Fibroblast of skin of abdomen (primary cell): Measurements from ENCODE around the gene SDHD. TPM values are rescaled to one million over a fixed set of nuclear protein-coding genes. Genes with fewer than 3 reads are reported as not detected.
"Not testable (repeated sequence)": the region's sequence is repeated elsewhere in the genome, so short reads cannot be mapped to it uniquely, and the experiment has no call there.

Experiments
- DNase-seq: peaks from one replicate; pipeline ENCODE4 v3.0.0-alpha.2; 2013
- polyA plus RNA-seq, 2 experiments: library from polyadenylated mRNA; unstranded; fragments of 120-200 nt; gene quantifications; one replicate each; pipeline ENCODE4 v1.2.1, GENCODE V29; 2013; ENCODE audit not compliant: insufficient read length in 2 of 2

The SDHD gene
- 87.5 TPM for polyA plus RNA-seq (2013, experiment 1 of 2; ENCODE audit: insufficient read length)
- polyA plus RNA-seq (2013, experiment 2 of 2; ENCODE audit: insufficient read length) = 84.9 TPM

DNA sequence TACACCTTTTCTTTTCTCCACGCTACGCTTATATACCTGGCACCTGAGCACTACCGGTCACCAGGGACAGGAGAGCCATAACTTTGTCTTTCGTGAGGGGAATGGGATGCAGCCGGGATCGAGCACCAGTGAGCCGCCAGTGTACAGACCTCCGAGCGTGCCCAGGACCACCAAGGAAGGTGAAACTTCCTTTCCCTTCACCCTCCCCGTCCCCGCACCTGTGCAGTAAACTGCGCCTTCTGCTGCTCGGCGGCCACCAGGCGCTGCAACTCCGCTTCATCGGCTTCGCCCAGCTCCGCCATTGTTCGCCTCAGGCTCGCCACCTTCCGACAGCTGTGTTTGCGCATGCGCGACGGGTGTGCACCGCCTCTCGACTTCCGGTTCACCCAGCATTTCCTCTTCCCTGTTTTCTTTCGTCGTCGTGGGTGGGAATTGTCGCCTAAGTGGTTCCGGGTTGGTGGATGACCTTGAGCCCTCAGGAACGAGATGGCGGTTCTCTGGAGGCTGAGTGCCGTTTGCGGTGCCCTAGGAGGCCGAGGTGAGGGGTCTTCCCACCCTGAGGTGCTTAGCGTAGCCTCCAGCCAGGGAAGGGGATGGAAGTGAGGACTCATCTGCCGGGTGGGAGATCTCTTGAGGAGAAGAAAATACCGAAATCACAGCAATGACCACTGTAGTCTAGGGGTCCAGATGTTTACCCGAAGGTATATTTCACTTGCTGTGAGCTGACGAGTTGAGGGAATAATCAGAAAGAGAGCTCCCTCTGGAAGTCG is at the start of gene SDHD, which contains the start of gene TIMM8B:
TSS of gene SDHD (plus strand) at position 452 of the 770 bp plus-strand sequence. CDS start at position 487, 35 bp downstream.
TSS of gene TIMM8B (minus strand) at position 335 of the 770 bp plus-strand sequence. CDS start at position 302, 33 bp downstream.
- peak; percentile 97 for DNase-seq

- no peak for DNase-seq
These were observed 49.1 kb upstream of the SDHD start for GRCh38 chr11:112037527-112037926.

GRCh38 chr11:112042161-112042960 is 44.3 kb upstream of the SDHD start:
- peak; percentile 24 for DNase-seq

GRCh38 chr11:112042961-112043304 is 43.7 kb upstream of the SDHD start:
- DNase-seq = no peak

DNA sequence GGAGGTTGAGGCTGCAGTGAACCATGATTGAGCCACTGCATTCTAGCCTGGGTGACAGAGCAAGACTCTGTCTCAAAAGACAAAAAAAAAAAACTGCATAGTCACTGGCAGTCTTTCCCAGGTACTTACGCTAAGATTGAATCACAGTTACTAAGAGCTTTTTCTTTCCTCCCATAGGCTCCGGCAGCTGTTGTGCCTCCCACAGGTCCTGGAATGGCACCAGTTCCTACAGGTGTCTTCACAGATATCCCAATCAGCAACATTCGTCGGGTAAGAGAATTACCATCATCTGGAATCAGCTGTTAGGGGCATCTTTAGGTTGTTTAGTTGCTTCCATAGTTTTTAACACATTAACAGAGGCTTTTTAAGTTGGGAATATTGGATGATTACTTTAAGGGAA is 41.7 kb upstream of the SDHD start:
- no peak for DNase-seq

DNA sequence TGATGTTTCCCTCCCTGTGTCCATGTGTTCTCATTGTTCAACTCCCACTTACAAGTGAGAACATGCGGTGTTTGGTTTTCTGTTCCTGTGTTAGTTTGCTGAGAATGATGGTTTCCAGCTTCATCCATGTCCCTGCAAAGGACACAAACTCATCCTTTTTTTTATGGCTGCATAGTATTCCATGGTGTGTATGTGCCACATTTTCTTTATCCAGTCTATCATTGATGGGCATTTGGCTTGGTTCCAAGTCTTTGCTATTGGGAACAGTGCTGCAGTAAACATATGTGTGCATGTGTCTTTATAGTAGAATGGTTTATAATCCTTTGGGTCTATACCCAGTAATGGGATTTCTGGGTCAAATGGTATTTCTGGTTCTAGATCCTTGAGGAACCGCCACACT is 40.0 kb upstream of the SDHD start:
- DNase-seq = not testable (repeated sequence)

DNA sequence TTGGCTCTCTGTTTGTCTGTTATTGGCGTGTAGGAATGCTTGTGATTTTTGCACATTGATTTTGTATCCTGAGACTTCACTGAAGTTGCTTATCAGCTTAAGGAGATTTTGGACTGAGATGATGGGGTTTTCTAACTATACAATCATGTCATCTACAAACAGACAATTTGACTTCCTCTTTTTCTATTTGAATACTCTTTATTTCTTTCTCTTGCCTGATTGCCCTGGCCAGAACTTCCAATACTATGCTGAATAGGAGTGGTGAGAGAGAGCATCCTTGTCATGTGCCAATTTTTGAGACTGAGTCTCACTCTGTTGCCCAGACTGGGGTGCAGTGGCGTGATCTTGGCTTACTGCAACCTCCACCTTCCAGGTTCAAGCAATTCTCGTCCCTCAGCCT is 38.4 kb upstream of the SDHD start:
- DNase-seq = not testable (repeated sequence)

DNA sequence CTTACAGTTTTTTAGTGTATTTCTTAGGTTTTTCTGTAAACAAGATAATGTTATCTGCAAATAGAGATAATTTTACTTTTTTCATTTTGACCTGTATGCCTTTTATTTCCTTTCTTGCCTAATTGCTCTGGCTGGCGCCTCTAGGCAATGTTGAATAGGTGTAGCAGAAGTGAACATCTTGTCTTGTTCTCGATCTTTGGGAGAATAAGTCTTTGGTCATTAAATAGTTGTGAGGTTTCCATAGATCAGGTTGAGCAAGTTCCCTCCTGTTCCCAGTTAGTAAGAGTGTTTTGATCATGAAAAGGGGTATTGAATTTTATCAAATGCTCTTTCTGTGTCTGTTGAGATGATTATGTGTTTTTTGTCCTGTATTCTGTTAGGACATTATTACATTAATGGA is 36.9 kb upstream of the SDHD start:
- DNase-seq = no peak

- DNase-seq = no peak
These were observed 36.0 kb upstream of the SDHD start for GRCh38 chr11:112050721-112051120.

- DNase-seq = no peak
These were observed 34.9 kb upstream of the SDHD start for GRCh38 chr11:112051768-112052167.

DNA sequence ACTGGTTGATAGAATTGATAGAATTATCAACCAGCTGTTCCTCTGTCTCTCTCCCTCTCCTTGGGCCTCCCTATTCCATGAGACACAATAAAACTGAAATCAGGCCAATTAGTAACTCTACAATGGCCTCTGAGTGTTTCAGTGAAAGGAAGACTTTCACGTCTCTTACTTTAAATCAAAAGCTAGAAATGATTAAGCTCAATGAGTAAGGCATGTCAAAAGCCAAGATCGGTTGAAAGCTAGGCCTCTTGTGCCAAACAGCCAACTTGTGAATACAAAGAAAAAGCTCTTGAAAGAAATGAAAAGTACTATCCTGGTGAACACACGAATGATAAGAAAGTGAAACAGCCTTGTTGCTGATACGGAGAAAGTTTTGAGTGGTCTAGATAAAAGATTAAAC is 29.5 kb upstream of the SDHD start:
- no peak for DNase-seq

- no peak for DNase-seq
These were observed 28.6 kb upstream of the SDHD start for GRCh38 chr11:112058103-112058502.

GRCh38 chr11:112062923-112063322 is 23.8 kb upstream of the SDHD start:
- DNase-seq = no peak

DNA sequence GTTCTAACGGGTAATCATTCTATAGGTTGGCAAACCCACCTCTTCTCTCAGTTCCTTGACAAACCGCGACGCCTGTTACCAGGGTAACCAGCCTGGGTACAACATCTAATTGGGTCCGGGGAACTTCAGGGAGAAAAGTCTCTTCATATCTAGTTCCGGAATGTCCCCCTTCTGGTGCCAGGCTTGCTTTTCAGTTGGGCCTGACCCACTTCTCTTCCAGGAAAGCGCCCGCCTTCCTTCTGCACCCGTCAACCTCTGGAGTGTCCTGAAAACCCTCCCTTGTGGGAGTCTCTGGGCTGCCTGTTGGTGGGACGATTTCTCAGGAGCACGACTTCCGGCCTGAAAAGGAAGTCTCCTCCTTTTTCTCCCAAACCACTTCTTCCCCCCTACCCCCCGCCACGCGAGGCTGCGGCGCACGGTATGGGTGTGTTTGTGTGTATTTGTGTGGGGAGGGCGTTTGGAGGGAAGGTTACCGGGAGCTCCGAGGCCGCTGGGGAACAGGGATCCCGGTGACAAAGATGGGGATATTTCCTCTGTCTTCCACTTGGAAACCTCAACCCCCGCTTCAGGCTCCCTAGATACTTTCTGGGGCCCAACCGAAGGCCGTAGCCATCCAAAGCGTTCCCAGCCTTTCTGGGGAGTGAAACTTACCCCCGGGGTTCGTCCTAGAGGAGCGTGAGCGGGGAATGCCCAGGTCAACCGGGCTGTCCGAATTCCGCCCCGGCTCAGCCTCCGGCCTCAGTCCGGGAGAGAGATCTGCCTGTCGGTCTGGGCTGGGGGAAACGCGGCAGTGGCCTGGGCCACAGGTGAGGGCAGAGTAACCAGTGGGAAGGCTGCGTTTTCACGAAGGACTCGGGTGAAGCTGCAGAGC is 12.5 kb upstream of the SDHD start, which contains the start of the genes NKAPD1 and PIH1D2:
TSS of gene NKAPD1 (plus strand) at position 359 of the 871 bp plus-strand sequence. CDS start 1,276 bp downstream, outside the sequence.
TSS of gene PIH1D2 (minus strand) at position 77 of the 871 bp plus-strand sequence. CDS start 843 bp downstream, outside the sequence.
- peak; percentile 88 for DNase-seq

- no peak for DNase-seq
These were observed 3.9 kb upstream of the SDHD start for GRCh38 chr11:112082729-112083128.

DNA sequence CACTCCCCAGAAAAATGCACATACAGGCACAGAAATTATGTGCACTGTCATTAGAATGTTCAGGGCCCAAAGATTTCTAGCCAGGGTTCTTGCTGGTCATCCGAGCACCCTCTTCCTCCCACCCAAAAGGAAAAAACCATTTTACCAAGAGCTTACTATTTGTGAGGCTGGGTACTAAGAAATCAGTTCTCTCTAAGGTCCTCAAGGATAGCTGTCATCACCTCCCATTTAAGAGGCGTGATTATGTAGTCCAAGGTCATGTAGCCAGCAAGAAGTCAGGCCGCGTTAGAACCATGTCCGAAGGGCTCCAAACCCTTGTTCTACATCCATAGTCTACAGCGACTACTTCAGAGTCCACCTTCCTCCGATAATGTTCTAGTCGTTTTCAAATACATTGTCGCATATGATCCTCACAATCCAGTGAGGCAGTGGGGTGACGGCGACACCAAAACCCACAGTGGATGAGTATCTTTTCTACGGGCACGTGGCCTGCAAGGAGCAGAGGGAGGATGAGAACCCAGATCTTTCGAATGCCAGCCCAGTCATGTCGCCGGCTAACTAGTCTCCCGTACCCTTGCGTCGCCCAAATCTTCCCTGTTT is 751 bp upstream of the SDHD start:
- DNase-seq = no peak

DNA sequence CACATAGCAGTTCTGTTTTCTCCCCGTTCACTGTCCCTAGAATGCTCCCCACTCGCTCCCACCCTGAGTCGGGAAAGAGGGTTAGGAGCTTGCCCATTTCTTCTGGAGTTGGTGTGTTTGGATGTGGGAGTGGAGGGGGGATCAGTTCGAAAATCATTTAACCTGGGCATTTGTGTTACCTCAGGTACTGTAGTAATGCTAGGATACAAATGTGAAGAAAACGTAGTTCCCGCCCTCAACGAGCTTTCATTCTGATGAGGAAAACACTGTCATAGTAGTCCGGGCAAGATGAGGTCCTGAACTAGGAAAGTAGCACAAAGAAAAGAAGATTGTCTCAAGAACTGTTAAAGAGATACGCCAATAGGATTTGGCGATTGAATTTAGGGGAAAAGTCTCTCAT is 539 bp downstream of the SDHD start:
- no peak for DNase-seq

- not testable (repeated sequence) for DNase-seq
These were observed 8.6 kb downstream of the SDHD start for GRCh38 chr11:112095302-112095701.

DNA sequence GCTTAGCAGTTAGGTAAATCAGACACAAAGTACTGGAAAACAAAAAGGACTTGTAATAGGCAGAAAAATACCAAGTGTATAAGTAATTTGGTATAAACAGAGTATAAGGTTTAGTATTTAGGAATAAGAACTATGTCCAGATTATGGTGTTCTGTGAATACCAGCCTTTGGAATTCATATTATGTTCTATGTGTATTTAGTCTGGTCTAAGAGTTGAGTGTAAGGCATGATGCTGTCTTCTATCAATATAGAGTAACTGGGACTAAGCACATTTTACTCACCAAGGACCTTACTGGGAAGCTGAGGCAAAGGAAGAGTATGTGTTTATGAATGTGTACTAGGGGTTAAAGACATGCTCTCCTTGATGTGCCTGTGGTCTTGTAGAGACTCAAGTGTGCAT is 9.5 kb downstream of the SDHD start:
- DNase-seq = no peak

GRCh38 chr11:112097734-112098528 is 11.3 kb downstream of the SDHD start:
- DNase-seq = no peak

DNA sequence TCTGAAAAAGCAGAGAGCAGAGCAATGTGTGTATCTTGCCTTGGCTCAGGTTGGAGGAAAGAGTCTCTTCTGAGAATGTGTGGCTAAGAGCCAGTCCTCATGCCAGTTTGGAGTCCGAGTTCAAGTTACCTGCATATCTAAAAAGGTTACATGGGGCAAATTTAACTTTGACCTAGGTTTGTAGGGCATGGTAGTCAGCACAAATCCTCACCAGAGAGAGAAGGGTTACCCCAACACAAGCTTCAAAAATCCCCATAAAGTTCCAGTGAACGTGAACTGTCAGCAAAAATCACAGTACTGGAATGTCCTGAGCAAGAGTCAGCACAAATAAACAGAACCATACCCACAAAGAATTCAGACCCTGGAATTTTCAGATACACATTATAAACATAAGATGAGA is 13.8 kb downstream of the SDHD start:
- peak; percentile 10 for DNase-seq
